ENCODE data around the gene COL9A1.

DNA sequence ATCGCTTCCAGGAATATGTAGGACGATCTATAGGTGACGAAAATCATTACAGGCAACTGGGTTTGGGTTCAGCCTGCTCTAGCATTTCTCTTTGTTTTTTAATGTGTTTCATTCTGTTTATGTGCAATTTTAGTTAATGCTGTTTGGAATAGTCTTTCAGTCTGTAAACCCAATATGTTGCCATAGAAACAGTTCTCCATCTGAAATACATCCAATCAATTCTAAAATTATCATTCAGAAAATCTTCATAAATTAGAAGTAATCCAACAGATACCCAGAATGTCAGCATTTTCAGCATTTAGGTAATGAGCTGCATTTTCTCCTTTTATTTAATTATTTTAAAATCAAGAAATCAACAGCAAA is 34.8 kb upstream of the COL9A1 start:
- TF ChIP-seq, protein P1, sequence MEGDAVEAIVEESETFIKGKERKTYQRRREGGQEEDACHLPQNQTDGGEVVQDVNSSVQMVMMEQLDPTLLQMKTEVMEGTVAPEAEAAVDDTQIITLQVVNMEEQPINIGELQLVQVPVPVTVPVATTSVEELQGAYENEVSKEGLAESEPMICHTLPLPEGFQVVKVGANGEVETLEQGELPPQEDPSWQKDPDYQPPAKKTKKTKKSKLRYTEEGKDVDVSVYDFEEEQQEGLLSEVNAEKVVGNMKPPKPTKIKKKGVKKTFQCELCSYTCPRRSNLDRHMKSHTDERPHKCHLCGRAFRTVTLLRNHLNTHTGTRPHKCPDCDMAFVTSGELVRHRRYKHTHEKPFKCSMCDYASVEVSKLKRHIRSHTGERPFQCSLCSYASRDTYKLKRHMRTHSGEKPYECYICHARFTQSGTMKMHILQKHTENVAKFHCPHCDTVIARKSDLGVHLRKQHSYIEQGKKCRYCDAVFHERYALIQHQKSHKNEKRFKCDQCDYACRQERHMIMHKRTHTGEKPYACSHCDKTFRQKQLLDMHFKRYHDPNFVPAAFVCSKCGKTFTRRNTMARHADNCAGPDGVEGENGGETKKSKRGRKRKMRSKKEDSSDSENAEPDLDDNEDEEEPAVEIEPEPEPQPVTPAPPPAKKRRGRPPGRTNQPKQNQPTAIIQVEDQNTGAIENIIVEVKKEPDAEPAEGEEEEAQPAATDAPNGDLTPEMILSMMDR (IDR thresholded peaks at IDR 0.05), result no peak
- no peak for TF ChIP-seq EZH2 (IDR thresholded peaks at IDR 0.05)
